GM19397 (cell line): ENCODE measurements around the gene CAV3.

Source experiments
- ATAC-seq: cut with Tn5 transposase; IDR thresholded peaks from one replicate; pipeline ENCODE4 v1.9.1; 2021; ENCODE audit warnings: mild to moderate bottlenecking, moderate library complexity; ENCODE audit not compliant: unreplicated experiment

Gene CAV3

GRCh38 chr3:8760506-8760905, 26.9 kb downstream of the CAV3 start:
- no peak for ATAC-seq

DNA sequence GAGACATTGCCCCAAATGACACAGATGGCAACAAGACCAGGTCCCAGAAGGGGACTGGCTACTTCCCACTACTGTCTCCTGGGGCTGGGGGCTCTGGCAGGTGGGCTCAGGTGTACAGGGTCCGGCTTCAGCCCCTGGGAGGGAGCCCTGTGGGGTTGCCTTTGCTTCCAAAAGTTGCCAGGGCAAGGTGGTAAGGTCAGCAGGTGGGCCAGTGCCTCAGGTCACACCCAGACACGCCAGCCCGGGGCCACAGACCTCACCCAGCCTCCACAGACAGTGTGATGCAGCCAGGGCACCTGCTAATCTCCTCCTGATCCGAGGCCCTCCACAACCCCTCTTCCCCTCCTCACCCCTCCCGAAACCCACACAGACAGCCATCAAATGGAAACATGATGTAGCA, 28.3 kb downstream of the CAV3 start:
- no peak for ATAC-seq

DNA sequence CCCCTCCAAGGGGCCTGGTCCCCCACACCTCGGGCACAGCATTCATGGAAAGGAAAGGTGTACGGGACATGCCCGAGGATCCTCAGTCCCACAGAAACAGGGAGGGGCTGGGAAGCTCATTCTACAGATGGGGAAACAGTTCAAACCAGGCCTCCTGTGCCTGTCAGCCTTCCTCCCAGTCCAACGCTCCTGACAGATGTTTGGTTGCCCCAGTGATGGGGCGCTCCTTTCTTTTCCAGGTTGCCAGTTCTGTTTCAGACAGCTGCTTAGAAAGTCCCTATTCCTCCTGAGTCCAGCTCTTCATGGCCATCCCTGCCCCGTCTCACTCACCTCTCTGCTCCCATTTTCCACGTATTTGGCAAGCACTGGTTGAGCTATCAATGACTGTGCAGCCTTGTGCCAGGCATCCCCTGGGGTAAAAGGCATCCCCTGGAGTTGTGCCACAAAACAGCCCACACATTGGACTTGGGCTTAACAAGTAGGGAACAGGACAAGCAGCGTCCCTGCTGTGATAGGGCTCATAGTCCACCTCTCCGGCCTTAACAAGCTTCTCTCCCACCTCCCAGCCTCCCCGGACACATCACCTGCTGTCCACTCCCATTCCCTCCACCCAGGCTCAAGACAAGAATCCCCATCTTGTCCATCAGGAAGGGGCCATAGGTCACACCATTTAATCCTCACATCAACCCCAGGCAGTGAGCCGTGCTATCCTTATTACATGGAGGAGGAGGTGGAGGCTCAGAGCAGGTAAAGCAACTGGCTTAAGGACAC, 29.2 kb downstream of the CAV3 start:
- no peak for ATAC-seq

GRCh38 chr3:8764528-8764927, 30.9 kb downstream of the CAV3 start:
- no peak for ATAC-seq

DNA sequence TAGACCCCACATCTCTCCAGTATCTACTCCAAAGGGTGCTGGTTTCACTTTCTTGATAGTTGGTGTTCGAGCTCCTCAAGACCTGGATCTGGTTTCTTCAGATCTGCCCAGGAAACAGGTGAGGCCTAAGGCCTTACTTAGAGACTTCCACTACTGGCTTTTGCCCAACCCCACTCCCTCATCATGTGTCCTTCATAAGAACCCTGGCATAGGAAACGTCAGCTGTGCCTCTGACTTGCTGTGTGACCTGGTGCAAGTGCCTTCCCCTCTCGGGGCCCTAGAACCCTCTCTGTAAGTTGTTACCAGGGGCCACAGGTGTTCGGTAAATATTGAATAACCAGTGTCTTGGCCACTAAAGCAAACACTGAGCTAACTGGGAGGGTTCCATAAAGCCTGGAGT, 31.9 kb downstream of the CAV3 start:
- ATAC-seq: no peak

DNA sequence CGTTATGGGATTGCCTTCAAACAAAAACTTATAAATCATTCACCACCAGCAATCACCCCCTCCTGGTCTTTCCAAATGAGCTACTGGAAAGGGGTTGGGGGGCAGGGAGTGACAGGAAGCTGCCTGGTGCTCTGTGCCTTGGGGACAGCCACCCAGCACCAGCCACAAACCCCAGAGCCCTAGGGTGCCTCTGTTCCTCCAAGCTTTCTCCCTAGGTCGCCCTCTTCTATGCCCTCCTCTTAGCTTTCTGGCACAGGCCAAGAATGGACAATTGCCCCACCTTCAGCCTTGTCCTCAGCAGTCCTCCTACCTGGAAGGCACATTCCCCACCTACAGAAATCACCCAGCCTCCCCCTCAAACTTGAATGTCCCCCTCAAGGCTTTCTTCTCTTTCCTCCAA, 32.5 kb downstream of the CAV3 start:
- ATAC-seq: no peak

DNA sequence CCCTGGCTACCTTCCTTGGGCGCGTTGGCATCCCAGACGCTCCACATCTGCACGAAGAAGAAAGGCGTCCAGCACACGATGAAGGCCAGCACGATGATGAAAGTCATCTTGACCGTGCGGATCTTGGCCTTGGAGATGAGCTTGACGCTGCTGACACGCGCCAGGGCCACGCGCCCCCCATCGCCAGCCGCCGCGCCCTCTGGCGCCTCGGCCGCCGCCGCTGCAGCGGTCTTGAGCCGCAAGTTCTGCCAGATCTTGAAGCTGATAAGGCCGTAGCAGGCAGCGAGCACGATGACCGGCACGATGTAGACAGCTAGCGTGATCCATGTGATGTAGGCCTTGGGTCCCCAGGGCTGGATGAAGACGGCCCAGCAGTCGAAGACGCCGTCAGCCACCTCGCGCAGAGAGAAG, 33.7 kb downstream of the CAV3 start:
- ATAC-seq: peak; percentile 4

- ATAC-seq: peak; percentile 59
Observed at GRCh38 chr3:8767667-8768363, 34.2 kb downstream of the CAV3 start.

DNA sequence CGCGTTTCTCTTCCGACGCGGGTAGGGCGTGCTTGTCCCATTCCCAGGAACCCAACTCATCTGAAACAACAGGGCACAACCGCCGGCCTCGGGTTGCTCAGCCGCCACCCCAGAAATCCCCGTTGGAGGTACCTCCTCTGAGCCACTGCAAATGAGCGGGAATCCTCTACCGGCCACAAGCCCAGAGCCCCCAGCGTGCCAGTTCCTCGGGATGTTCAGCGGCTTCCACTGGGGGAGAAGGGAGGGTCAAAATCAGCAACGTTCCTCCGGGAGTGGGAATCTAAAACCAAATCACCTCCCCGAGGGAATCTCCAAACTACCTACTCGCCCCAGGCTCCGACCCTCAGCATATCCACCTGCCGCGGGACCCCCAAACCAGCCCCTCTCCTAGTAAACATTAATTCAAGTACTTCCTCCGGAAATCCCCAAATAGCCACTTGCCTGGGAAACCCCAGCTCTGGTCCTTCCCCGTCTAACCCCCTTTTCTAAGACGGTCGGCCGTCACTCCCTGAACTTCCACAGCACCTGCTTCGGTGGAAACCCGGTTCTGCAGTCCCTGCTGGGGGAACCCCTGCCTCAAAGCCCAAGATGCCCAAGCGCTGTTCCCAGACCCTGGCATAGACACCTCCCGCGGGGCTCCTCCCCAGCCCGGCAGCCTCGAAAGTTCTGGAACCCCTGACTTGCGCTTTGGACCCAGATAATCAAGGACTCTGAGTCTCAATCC, 34.9 kb downstream of the CAV3 start:
- ATAC-seq: peak; percentile 16

GRCh38 chr3:8769088-8769822, 35.7 kb downstream of the CAV3 start, which contains the start of gene OXTR:
TSS of gene OXTR (minus strand) at chr3:8769613. CDS start at chr3:8768187, 1,426 bp downstream.
- ATAC-seq: peak; percentile 65

GRCh38 chr3:8773941-8774542, 40.4 kb downstream of the CAV3 start:
- no peak for ATAC-seq

DNA sequence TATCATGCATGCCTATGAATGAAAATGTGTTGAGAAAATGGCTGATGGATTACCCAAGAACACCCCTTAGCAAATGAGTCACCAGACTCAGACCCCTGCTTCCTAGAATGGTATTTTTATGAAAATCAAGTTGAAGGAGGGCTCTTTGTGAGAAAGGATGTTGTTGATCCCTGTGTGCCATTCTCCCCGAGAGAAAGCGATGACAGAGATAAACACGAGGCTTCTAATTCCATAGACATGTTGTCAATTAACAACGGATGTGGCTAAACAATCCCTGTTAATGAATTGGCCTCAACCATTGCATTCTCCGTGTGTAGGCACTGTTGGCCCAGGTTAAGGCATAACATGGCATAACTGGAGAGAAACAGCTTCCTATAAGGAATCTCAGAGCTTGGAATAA, 41.6 kb downstream of the CAV3 start:
- ATAC-seq: no peak

DNA sequence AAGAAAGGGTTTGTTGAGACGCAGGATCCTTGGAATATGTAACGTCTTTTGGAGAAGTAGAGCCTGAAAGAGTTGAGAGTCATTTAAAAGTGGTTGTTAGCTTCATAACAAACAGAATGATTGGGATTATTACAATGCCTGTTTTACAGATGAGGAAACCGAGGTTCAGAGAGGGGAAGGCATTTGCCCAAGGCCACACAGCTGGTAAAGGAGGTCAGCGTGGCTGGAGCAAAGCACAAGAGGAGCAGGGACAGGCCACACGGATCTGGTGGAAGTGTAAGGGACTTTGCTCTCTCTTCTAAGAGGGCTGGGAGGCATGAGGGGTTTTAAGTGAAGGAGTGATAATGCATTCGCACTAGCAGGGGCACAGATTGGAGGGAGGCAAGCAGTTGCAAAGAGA, 42.0 kb downstream of the CAV3 start:
- no peak for ATAC-seq

DNA sequence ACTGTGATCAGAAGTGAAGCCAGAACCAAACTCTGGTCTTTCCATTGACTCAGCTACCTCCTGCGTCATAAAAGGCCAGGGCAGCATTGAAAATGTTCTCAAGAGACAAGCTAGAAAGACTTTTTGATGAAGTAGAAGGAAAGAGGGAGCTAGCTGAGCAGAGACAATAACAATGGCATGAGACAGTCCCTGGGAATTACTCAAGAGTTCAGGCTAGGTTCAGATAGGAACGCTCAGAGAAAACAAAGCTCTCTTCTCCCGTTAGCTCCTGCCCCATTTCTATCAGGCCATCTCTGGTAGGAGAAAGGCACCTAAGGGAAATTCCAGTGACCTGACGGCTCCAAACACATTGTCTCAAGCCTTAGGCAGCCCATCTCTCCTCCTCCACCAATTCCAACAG, 42.8 kb downstream of the CAV3 start:
- ATAC-seq: no peak

DNA sequence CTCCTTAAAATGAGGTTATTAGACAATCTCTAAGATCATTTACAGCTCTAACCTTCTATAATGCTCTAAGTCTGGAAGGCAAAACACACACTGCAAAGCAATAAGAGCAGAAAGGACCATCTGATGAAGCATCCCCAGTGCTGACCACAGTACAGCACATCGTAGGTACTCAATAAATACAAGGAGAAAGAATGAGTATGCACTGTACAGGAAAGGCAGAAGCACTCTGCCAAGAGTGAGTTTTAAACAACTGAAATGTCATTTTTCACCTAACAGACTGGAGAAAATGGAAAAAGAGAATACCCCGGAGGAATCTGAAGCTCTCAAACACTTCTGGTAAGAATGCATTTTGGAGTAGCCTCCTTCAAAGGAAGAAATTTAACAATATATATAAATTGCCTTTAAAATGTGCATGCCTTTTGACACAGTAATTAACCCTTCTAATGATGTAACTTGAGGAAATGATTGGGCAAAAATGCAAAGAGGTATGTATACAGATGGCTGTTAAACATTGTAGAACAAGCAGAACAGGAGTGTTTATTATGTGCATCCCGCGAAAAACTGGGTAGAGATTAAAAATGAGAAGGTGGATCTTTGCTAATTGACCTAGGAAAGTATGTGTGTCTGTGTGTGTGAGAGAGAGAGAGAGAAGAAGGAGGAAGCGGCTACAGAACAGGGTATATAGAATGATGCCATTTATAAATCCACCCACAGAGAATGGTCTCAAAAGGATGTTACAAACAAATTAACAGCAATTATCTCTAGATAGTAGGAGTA, 43.8 kb downstream of the CAV3 start:
- no peak for ATAC-seq

- ATAC-seq: no peak
Observed at GRCh38 chr3:8777978-8778267, 44.3 kb downstream of the CAV3 start.

GRCh38 chr3:8778475-8778874, 44.9 kb downstream of the CAV3 start:
- no peak for ATAC-seq

DNA sequence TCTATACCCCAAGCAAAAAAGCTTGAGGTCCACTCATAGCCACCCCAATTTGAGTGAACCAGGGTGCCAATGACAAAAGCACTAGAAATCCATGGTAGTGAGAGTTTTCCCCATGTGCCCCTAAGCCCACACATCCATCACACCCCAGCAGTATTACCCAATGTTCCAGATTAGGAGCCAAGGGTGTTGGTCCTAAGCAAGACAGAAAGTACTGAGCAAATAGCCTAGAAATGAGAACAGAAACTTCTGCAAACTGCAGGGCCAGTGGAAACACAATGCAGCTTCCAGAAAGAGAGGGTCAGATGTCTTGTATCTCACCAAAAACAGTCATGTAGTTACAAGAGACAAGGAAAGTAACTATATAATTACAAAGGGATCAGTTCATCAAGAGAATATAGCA, 46.7 kb downstream of the CAV3 start:
- ATAC-seq: no peak

- ATAC-seq: no peak
Observed at GRCh38 chr3:8784676-8785435, 51.3 kb downstream of the CAV3 start.
